RWPE2 (cell line): Measurements from ENCODE around the gene CD300LG.
"Not testable (repeated sequence)": the region's sequence is repeated elsewhere in the genome, so short reads cannot be mapped to it uniquely, and the experiment has no call there.

Source experiments
- ATAC-seq: fragments of 200-7000 bp; cut with Tn5 transposase; 3 replicates; pipeline ENCODE4 v1.9.1; 2021; ENCODE audit warnings: low read depth
- DNase-seq: peaks from one replicate; pipeline ENCODE4 v3.0.0-alpha.2; 2020; ENCODE audit warnings: low spot score
- H3K27ac ChIP-seq: fragments of 450-650 bp; 2 replicates; pipeline ENCODE4 v1.5.1; 2017; ENCODE audit warnings: mild to moderate bottlenecking; ENCODE audit not compliant: poor library complexity, severe bottlenecking
- H3K27me3 ChIP-seq: fragments of 250-450 bp; sonication (Bioruptor Pico); 2 replicates; pipeline ENCODE4 v1.5.1; 2021; ENCODE audit warnings: mild to moderate bottlenecking, moderate library complexity; ENCODE audit not compliant: insufficient read depth, poor library complexity, severe bottlenecking
- H3K36me3 ChIP-seq: fragments of 250-450 bp; sonication (Bioruptor Pico); 2 replicates; pipeline ENCODE4 v1.5.1; 2020; ENCODE audit warnings: low read depth, mild to moderate bottlenecking, moderate library complexity
- H3K4me1 ChIP-seq: fragments of 250-450 bp; sonication (Bioruptor Pico); 2 replicates; pipeline ENCODE4 v1.5.1; 2021; ENCODE audit warnings: mild to moderate bottlenecking, moderate library complexity; ENCODE audit not compliant: insufficient read depth, poor library complexity, severe bottlenecking
- H3K4me3 ChIP-seq: fragments of 250-450 bp; sonication (Bioruptor Pico); 2 replicates; pipeline ENCODE4 v1.5.1; 2021; ENCODE audit warnings: mild to moderate bottlenecking, moderate library complexity; ENCODE audit not compliant: severe bottlenecking
- H3K9me3 ChIP-seq: fragments of 250-450 bp; sonication (Bioruptor Pico); 2 replicates; pipeline ENCODE4 v1.5.1; 2021; ENCODE audit warnings: mild to moderate bottlenecking, moderate library complexity; ENCODE audit not compliant: severe bottlenecking
- TF ChIP-seq, protein P1 (sequence below): fragments of 450-650 bp; IDR thresholded peaks from one replicate; pipeline ENCODE4 v1.5.1; 2017; ENCODE audit warnings: mild to moderate bottlenecking, moderate library complexity; ENCODE audit not compliant: poor library complexity, severe bottlenecking

CD300LG gene

DNA sequence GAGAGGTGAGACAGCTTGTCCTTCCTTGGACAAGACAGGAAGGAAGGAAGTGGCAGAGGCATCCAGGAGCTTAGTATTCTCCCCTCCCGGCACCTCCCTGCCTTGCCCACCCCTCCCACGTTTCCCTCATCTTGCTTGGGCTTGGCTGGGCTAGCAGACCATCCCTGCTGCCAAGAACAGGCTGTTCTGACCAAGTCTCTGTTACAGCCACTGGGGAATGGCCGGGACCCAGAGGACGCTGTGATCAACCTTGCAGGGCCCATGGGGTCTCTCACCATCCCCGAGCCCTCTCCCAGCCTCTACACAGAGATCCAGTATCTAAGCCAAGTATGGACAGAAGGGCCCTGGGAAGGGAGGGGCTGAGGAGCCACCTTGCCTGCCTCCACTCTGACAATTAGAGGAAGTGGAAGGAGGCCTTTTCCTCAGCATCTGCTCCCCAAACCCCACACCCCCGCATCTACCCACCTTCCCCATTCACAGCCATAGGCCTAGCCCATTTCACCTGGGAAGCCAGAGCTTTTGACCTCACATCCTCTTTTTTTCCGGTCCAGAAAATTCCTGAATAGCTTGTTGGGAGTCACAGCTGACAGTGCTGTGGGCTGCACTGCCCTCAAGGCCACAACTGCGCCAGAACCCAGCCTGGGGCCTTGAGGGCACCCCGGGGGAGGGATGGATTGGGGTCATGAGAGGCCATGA lies 14.1 kb downstream of the CD300LG start:
- no peak overlapping the region for H3K4me3 ChIP-seq
- H3K27ac ChIP-seq: no peak overlapping the region
- no peak for ATAC-seq
- TF ChIP-seq, protein P1, sequence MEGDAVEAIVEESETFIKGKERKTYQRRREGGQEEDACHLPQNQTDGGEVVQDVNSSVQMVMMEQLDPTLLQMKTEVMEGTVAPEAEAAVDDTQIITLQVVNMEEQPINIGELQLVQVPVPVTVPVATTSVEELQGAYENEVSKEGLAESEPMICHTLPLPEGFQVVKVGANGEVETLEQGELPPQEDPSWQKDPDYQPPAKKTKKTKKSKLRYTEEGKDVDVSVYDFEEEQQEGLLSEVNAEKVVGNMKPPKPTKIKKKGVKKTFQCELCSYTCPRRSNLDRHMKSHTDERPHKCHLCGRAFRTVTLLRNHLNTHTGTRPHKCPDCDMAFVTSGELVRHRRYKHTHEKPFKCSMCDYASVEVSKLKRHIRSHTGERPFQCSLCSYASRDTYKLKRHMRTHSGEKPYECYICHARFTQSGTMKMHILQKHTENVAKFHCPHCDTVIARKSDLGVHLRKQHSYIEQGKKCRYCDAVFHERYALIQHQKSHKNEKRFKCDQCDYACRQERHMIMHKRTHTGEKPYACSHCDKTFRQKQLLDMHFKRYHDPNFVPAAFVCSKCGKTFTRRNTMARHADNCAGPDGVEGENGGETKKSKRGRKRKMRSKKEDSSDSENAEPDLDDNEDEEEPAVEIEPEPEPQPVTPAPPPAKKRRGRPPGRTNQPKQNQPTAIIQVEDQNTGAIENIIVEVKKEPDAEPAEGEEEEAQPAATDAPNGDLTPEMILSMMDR: no peak
- no peaks in the 10 kb centered on the region for H3K4me1 ChIP-seq
- H3K36me3 ChIP-seq: no peaks in the 10 kb centered on the region
- no peak for DNase-seq
- no peaks in the 10 kb centered on the region for H3K9me3 ChIP-seq
- no peaks in the 10 kb centered on the region for H3K27me3 ChIP-seq

DNA sequence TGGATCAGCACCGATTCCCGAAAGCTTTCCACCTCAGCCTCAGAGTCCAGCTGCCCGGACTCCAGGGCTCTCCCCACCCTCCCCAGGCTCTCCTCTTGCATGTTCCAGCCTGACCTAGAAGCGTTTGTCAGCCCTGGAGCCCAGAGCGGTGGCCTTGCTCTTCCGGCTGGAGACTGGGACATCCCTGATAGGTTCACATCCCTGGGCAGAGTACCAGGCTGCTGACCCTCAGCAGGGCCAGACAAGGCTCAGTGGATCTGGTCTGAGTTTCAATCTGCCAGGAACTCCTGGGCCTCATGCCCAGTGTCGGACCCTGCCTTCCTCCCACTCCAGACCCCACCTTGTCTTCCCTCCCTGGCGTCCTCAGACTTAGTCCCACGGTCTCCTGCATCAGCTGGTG lies 15.0 kb downstream of the CD300LG start:
- Histone ChIP-seq H3K9me3 (no peaks in the 10 kb centered on the region), H3K4me3 (no peak overlapping the region), H3K27me3 (no peaks in the 10 kb centered on the region), H3K36me3 (no peaks in the 10 kb centered on the region), H3K27ac (no peak overlapping the region), H3K4me1 (no peaks in the 10 kb centered on the region)
- TF ChIP-seq, protein P1: no peak
- no peak for DNase-seq
- no peak for ATAC-seq

GRCh38 chr17:43864161-43864984 lies 17.4 kb downstream of the CD300LG start:
- DNase-seq (no peak), ATAC-seq (no peak)
- no peaks in the 10 kb centered on the region for H3K9me3 ChIP-seq
- H3K27me3 ChIP-seq: no peaks in the 10 kb centered on the region
- H3K36me3 ChIP-seq: no peaks in the 10 kb centered on the region
- no peaks in the 10 kb centered on the region for H3K4me1 ChIP-seq
- no peak overlapping the region for H3K4me3 ChIP-seq
- TF ChIP-seq, protein P1: no peak
- H3K27ac ChIP-seq: no peak overlapping the region

DNA sequence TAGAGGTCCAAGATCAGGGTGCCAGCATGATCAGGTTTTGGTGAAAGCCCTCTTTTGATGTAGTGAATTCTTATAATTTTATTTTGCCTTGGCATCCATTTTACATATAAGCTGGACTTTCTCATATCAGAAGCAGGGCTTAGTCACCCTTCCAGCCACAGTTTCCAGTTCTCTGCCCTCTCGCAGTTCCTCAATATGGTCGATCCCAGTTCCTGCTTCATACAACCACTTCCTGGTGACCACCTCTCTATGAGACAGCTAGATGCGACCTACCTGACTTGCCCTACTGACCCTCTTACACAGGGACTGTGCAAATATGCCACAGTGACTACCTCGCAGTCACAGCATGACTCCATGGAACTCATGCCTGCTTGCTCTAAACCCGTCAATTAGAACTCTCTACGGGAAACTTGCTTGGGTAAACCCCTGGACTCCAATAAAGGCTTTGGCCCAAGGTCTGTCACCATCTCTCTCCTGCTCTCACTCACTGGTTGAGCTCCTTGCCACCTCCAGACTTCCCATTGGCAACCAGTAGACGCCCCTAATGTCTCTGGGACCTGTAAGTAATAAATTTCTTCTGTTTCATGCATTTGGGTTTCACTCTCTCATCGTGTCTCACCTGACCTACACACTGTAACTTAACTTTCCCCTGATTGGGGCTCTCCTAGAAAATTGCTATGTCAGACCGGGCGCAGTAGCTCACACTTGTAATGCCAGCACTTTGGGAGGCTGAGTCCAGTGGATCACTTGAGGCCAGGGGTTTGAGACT lies 21.4 kb downstream of the CD300LG start:
- H3K4me1 ChIP-seq: peaks cover 2% of the 10 kb centered on the region
- no peak overlapping the region for H3K27ac ChIP-seq
- H3K9me3 ChIP-seq: no peaks in the 10 kb centered on the region
- no peak overlapping the region for H3K4me3 ChIP-seq
- no peak for DNase-seq
- no peak for ATAC-seq
- H3K36me3 ChIP-seq: no peaks in the 10 kb centered on the region
- TF ChIP-seq, protein P1: no peak
- H3K27me3 ChIP-seq: no peaks in the 10 kb centered on the region

DNA sequence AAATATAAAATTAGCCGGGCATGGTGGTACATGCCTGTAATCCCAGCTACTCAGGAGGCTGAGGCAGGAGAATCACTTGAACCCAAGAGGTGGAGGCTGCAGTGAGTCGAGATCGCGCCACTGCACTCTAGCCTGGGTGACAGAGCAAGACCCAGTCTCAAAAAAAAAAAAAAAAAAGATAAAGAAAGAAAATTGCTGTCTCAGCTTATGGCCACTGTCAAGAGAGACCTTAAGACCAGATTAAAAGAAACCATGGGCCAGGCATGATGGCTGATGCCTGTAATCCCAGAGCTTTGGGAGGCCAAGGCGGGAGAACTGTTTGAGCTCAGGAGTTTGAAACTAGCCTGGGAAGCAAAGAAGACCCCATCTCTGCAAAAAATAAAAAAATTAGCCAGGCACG lies 22.1 kb downstream of the CD300LG start:
- not testable (repeated sequence) for H3K27me3 ChIP-seq, H3K4me3 ChIP-seq, H3K27ac ChIP-seq, H3K4me1 ChIP-seq, H3K36me3 ChIP-seq, ATAC-seq, H3K9me3 ChIP-seq, DNase-seq
